Smooth muscle cell of the brain vasculature (primary cell): ENCODE measurements around the gene PRKCH.
"Not testable (repeated sequence)": the region's sequence is repeated elsewhere in the genome, so short reads cannot be mapped to it uniquely, and the experiment has no call there.

Experiments used
- DNase-seq: peaks from one replicate; pipeline ENCODE4 v3.0.0-alpha.2; 2012; ENCODE audit warnings: low read depth, low spot score

PRKCH gene

DNA sequence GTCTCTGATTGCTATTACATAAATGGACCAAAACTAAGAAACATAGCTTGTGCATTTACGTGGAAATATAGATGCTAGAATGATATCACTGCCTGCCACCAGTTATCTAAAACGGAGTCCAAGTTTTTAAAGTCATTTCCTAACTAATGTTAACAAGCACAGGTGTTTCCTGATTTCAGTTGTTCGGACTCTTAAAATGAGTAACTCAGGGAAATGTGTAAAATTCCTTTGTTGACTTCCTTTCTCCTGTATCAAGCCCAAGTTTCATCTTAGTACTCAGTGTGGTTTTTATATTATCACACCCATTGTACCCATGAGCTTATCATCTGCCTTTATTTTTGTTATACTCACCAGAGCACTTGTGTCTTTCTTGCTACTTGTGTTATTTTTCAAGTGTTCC lies 13.2 kb upstream of the PRKCH start:
- no peak for DNase-seq

- not testable (repeated sequence) for DNase-seq
Observed at GRCh38 chr14:61308701-61309100, 12.7 kb upstream of the PRKCH start.

DNA sequence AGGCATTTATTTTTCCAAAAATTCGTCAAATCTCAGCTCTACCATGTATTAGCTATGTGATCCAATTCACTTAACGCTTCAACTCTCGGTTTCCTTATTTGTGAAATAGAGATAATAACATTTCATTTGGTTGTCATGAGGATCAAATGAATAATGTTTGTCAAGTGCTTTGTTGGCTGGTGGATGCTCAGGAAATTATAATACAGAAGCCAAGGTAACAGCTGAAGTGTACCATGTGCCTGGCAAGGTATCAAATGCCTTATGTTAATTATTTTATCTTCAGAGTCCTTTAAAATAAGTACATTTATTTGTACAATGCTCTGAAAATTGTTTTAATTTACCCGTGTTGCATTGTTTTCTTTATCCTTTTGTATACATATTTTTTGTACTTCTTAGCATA lies 6.1 kb upstream of the PRKCH start:
- no peak for DNase-seq

DNA sequence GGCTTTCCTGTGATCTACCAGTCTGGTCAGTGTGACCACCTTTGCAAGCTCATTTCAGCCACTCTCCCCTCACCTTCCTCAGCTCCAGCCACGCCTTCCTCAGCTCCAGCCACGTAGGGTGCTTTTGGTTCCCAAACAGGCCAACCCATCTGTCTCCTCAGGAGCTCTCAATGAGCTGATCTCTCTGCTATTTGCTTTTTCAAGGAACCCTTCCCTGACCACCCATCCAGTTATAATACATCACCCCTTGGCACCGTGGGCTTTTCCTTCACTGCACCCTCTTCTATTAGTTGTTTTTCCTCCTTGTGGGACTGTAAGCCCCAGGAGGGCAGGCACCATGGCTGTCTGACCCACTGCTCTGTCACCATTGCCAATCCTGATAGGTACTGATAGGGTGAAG lies 2.3 kb upstream of the PRKCH start:
- DNase-seq = no peak

DNA sequence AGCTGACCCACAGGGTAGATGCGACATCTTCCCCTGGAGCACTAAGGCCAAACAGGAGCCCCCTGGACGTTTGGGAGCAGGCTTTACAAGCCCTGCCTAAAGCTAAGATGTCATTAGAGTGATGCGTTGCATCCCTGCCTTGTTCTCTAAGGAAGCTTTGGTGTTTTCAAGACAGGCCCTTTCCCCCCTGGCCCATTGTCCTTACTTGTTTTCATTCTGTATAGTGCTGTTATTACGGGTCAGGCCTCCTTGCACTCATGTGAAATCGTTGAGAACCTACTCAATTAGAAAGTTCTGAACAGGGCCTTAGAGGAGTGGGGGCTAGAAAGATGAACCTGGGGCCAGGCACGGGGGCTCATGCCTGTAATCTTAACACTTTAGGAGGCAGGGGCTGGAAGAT lies 1.7 kb upstream of the PRKCH start:
- DNase-seq = no peak

DNA sequence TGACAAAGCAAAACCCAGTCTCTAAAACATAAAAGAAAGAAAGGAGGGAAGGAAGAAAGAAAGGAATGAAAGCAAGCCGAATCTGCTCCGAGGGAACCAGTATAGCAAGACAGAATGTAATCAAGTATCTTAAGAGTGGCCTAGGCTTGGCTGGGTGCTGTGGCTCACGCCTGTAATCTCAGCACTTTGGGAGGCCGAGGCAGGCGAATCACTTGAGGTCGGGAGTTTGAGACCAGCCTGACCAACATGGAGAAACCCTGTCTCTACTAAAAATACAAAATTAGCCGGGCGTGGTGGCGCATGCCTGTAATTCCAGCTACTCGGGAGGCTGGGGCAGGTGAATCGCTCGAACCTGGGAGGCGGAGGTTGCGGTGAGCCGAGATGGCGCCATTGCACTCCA lies 1.2 kb upstream of the PRKCH start:
- not testable (repeated sequence) for DNase-seq

- DNase-seq = no peak
Observed at GRCh38 chr14:61320806-61321384, 484 bp upstream of the PRKCH start.

GRCh38 chr14:61322011-61322798 lies 826 bp downstream of the PRKCH start:
- DNase-seq = no peak

DNA sequence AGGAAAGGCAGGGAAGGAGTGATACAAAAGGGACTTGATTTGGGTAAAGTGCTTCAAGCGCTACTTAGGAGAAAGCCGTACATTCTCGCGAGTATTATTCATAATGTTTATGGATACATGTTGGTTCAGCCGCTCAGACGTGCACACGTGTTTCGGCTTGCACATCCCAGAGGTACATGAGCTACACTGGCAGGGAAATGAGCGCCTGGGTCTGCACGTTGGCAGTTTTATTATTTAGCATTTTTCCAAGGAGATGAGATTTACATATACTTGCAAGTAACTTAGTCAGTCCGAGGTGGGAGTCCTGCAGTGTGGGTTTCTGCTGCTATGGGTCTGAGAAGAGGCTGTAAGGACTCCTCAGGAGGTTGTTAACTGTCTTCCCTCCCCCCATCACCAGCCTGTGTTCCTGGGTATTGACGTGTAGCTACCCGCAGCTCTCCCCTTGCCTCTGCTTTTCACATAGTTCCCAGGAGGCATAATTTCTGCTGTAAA lies 1.5 kb downstream of the PRKCH start:
- DNase-seq = no peak

GRCh38 chr14:61323970-61324369 lies 2.6 kb downstream of the PRKCH start:
- DNase-seq = no peak

DNA sequence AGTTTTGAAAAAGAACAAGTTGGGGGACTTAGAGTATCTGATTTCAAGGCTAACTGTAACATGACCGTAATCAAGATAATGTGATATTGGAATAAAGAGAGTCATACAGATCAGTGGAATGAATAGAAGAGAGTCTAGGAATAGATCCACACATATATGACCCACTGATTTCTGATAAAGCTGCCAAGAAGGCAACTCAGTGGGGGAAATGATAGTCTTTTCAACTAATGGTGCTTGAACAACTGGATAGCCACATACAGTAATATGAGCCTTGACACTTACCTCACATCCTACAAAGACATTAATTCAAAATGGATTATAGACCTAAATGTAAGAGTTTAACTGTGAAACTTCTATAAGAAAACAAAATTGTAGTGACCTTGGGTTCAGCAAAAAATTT lies 3.8 kb downstream of the PRKCH start:
- no peak for DNase-seq

GRCh38 chr14:61326146-61326545 lies 4.8 kb downstream of the PRKCH start:
- DNase-seq = no peak

- no peak for DNase-seq
Observed at GRCh38 chr14:61326847-61327246, 5.5 kb downstream of the PRKCH start.

DNA sequence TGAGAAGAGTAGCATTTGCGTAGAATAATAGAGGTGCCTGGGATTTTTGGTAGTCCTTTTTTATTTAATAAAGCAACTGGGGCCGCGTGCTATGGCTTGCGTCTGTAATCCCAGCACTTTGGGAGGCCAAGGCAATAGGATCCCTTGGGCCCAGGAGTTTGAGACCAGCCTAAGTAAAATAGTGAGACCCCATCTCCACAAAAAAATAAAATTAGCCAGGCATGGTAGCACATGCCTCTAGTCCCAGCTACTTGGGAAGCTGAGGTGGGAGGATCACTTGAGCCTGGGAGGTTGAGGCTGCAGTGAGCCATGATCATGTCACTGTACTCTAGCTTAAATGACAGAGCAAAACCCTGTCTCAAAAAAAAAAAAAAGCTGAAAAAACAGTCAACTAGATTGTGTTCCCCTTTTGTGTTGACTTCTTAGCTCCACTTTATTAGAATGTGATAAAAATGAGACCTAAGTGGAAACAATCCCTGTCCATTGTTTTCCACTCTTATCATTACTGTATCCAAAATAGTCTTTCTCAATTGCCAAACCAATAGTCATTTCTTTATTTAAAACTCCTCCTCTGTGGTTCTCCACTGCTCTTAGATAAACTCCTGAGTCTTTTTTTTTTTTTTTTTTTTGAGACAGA lies 7.4 kb downstream of the PRKCH start:
- no peak for DNase-seq

GRCh38 chr14:61329478-61330051 lies 8.2 kb downstream of the PRKCH start:
- no peak for DNase-seq

- DNase-seq = no peak
Observed at GRCh38 chr14:61330511-61330910, 9.1 kb downstream of the PRKCH start.

GRCh38 chr14:61331992-61332657 lies 10.7 kb downstream of the PRKCH start:
- no peak for DNase-seq

- DNase-seq = no peak
Observed at GRCh38 chr14:61332658-61333029, 11.3 kb downstream of the PRKCH start.

DNA sequence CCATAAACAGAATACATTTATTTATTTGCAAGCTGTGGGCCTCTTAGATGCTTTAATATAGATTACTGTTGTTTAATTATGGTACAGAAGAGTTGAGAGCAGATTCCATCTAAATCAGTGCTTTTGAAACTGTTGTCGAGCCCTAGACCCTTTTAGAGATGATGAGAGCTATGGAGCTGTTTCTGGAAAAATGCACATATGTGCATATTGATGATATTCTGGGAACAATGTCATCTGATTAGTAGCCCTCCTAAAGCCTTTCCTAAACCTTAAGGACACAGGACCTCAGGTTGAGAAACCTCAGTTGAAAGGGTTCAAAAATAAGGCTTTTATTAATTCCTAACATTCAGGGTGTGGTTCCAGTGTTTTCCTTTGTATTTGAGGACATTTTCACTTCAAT lies 11.7 kb downstream of the PRKCH start:
- DNase-seq = no peak

DNA sequence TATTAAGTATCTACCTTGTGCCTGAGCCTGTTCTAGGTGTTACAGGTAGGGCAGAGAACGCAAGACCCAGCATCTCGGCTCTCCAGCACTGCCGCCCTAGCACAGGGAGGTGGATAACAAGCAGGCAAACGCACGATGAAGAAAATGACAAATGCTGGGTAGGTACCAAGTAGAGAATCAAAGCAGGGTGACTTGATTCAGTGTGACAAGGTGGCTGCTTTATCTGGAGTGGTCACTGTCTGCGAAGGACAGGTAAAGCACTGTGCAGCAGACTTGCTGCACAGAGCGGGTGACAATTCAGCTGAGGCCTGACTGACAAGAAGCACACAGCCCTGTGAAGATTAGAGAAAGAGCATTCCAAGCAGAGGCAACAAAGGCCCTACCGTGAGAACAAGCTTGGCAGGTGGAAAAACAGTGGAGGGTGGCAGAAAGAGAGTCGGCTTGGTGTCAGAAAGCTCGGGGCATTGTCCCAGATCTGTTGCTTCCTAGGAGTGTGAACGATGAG lies 12.9 kb downstream of the PRKCH start:
- no peak for DNase-seq

DNA sequence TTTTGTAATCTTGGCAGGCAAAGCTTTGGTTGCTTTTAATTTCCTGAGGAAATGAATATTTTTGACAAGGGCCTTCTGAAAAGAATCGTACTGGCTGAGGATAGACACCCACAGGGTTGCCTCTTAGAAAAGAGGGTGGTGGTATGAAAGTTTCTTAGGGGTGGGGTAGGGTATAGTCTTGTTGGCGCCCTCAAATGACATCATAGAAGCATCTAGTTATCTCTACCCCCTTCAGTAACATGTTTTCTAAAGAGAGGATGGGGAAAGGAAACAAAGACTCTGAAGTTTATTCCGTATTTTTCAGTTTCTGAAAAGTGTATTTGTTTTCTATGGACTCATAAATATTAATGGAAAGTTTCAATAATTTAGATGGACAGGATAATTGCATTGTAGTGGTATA lies 13.7 kb downstream of the PRKCH start:
- no peak for DNase-seq
